Gastroesophageal sphincter (tissue), 4 donors: ENCODE data around the gene EXOSC6. TPM values are rescaled to one million over a fixed set of nuclear protein-coding genes. Genes with fewer than 3 reads are reported as not detected.

ENCODE experiments used
- ATAC-seq: fragments of 150-250 bp; one replicate; pipeline ENCODE4 v1.9.1; 2016; ENCODE audit warnings: mild to moderate bottlenecking, moderate library complexity
- H3K27ac ChIP-seq, 4 donors: fragments of 200-600 bp; sonication (generic) in 3 of 4; 1 replicate in 3 of 4; 2 replicates in 1 of 4; pipeline ENCODE4 v1.5.1; 2016 to 2019
- H3K27me3 ChIP-seq: fragments of 200-600 bp; sonication (generic); one replicate; pipeline ENCODE4 v1.5.1; 2019
- H3K36me3 ChIP-seq, 2 donors: fragments of 200-600 bp; sonication (generic); one replicate each; pipeline ENCODE4 v1.5.1; 2019; ENCODE audit warnings: control low read depth in 1 of 2
- H3K4me1 ChIP-seq, 3 donors: fragments of 200-600 bp; sonication (generic); 1 replicate in 2 of 3; 2 replicates in 1 of 3; pipeline ENCODE4 v1.5.1; 2016 to 2019; ENCODE audit warnings: control low read depth in 2 of 3
- H3K4me3 ChIP-seq, 2 donors: fragments of 200-600 bp; sonication (generic); one replicate each; pipeline ENCODE4 v1.5.1; 2019; ENCODE audit warnings: mild to moderate bottlenecking in 1 of 2, moderate library complexity in 1 of 2
- H3K9me3 ChIP-seq, 3 donors: fragments of 200-600 bp; sonication (generic); one replicate each; pipeline ENCODE4 v1.5.1; 2017 to 2019; ENCODE audit warnings: control low read depth in 2 of 3
- CTCF ChIP-seq, 4 experiments: fragments of 200-600 bp in 2 of 4; fragments of 450-650 bp in 2 of 4; sonication (generic) in 1 of 4; IDR thresholded peaks; one replicate each; pipeline ENCODE4 v1.5.1; 2017 to 2019; ENCODE audit warnings: antibody characterized with exemption in 4 of 4, mild to moderate bottlenecking in 2 of 4, moderate library complexity in 2 of 4
- EP300 ChIP-seq: sonication (generic); formaldehyde crosslinking; IDR thresholded peaks from one replicate; pipeline ENCODE4 v1.6.1; 2017; ENCODE audit warnings: antibody characterized with exemption, mild to moderate bottlenecking
- POLR2A ChIP-seq, 2 donors: fragments of 450-650 bp; IDR thresholded peaks; one replicate each; pipeline ENCODE4 v1.6.1; 2017; ENCODE audit warnings: antibody characterized with exemption in 2 of 2, mild to moderate bottlenecking in 2 of 2, moderate library complexity in 1 of 2
- POLR2AphosphoS5 ChIP-seq: sonication (generic); formaldehyde crosslinking; IDR thresholded peaks from one replicate; pipeline ENCODE4 v1.6.1; 2017; ENCODE audit warnings: antibody characterized with exemption
- WGBS, 2 donors: methylation state at CpG; one replicate each; pipeline ENCODE4 v1.1.5; 2018; ENCODE audit warnings: low coverage in 1 of 2; 5-methylcytosine and 5-hydroxymethylcytosine counted together
- total RNA-seq, 4 donors: library from RNA; depleted of rRNA; stranded (reverse); fragments of >200 nt; gene quantifications; one replicate each; pipeline ENCODE4 v1.1.0, GENCODE V29; 2016

The EXOSC6 gene
- total RNA-seq = 10 to 100 TPM; 23.0 to 31.1 (median 26.4) TPM

- WGBS, 2 donors = 0% methylated on average over 3 of the region's 65 CpGs; no CpG with 5 or more reads in 1 of the 2 donors
- peaks cover 0 to 57% of the 10 kb centered on the region in 2 donors for H3K36me3 ChIP-seq
- peak within 1 kb of the TSS; percentile 65 to 75 for H3K4me3 ChIP-seq
- TF ChIP-seq EP300 = no peak
- TF ChIP-seq POLR2A (IDR thresholded peaks at IDR 0.05) = peak; percentile 73 to 75
- peak; percentile 94 for TF ChIP-seq POLR2AphosphoS5
- TF ChIP-seq CTCF (IDR thresholded peaks at IDR 0.05) = peak in 3 of 4 experiments; percentile 81 to 98 (median 91)
- H3K9me3 ChIP-seq = no peaks in the 10 kb centered on the region
- H3K27me3 ChIP-seq = no peaks in the 10 kb centered on the region
- peak; percentile 97 for ATAC-seq
- H3K4me1 ChIP-seq = peaks cover 2 to 49% (median 17%) of the 10 kb centered on the region in 3 donors
- peak within 1 kb of the TSS; percentile 14 to 92 (median 91) for H3K27ac ChIP-seq
Measured at GRCh38 chr16:70251629-70252354, at the start of gene EXOSC6. EXOSC6 (minus strand) TSS chr16:70251940; CDS start chr16:70251900, 40 bp downstream.

- Histone ChIP-seq H3K9me3 (peaks cover 0 to 15% (median 0%) of the 10 kb centered on the region in 3 donors), H3K36me3 (peaks cover 0 to 19% of the 10 kb centered on the region in 2 donors), H3K27me3 (no peaks in the 10 kb centered on the region), H3K4me3 (no peak overlapping the region), H3K27ac (no peak overlapping the region), H3K4me1 (peaks cover 0 to 27% (median 0%) of the 10 kb centered on the region in 3 donors)
- 80 to 92% methylated on average over 1 of the region's 1 CpG for WGBS, 2 donors
- no peak for ATAC-seq
- TF ChIP-seq POLR2A (IDR thresholded peaks at IDR 0.05) (no peak), POLR2AphosphoS5 (no peak), EP300 (no peak), CTCF (IDR thresholded peaks at IDR 0.05) (no peak)
Measured at GRCh38 chr16:70301121-70301520, 49.4 kb upstream of the EXOSC6 start.

GRCh38 chr16:70298988-70299938 is 47.5 kb upstream of the EXOSC6 start, which contains the start of gene DDX19B:
DDX19B (plus strand) TSS chr16:70299186; CDS start chr16:70299298, 112 bp downstream.
- Histone ChIP-seq H3K4me1 (peaks cover 0 to 19% (median 0%) of the 10 kb centered on the region in 3 donors), H3K27ac (peak within 1 kb of the TSS; percentile 96 to 99 (median 98)), H3K4me3 (peak within 1 kb of the TSS; percentile 92 to 93), H3K36me3 (peaks cover 0 to 19% of the 10 kb centered on the region in 2 donors), H3K27me3 (no peaks in the 10 kb centered on the region), H3K9me3 (peaks cover 0 to 15% (median 0%) of the 10 kb centered on the region in 3 donors)
- ATAC-seq = peak; percentile 93
- TF ChIP-seq POLR2AphosphoS5 (peak; percentile 88), CTCF (IDR thresholded peaks at IDR 0.05) (no peak), EP300 (no peak), POLR2A (IDR thresholded peaks at IDR 0.05) (peak; percentile 69 to 81)
- WGBS, 2 donors = 0 to 3% methylated on average over 4 to 9 of the region's 37 CpGs

GRCh38 chr16:70295634-70296033 is 43.9 kb upstream of the EXOSC6 start:
- Histone ChIP-seq H3K4me3 (no peak overlapping the region), H3K4me1 (peaks cover 0 to 19% (median 0%) of the 10 kb centered on the region in 3 donors), H3K36me3 (peaks cover 0 to 2% of the 10 kb centered on the region in 2 donors), H3K9me3 (peaks cover 0 to under 1% (median 0%) of the 10 kb centered on the region in 3 donors), H3K27me3 (no peaks in the 10 kb centered on the region), H3K27ac (no peak overlapping the region)
- TF ChIP-seq POLR2A (IDR thresholded peaks at IDR 0.05) = no peak
- no peak for TF ChIP-seq CTCF (IDR thresholded peaks at IDR 0.05)
- TF ChIP-seq EP300 = no peak
- TF ChIP-seq POLR2AphosphoS5 = no peak
- no peak for ATAC-seq
